WTC11 (cell line): Measurements from ENCODE around the gene SLC48A1. TPM values are rescaled to one million over a fixed set of nuclear protein-coding genes. Genes with fewer than 3 reads are reported as not detected.

Experiments
- ATF1 ChIP-seq: sonication (generic); formaldehyde crosslinking; IDR thresholded peaks from 2 replicates; pipeline ENCODE4 v1.8.1; 2023; ENCODE audit warnings: mild to moderate bottlenecking, moderate library complexity, missing genetic modification reagents
- ATF3 ChIP-seq: sonication (generic); formaldehyde crosslinking; conservative IDR thresholded peaks from 2 replicates; pipeline ENCODE4 v1.8.1; 2022; ENCODE audit warnings: mild to moderate bottlenecking, missing genetic modification reagents
- E2F4 ChIP-seq: sonication (generic); formaldehyde crosslinking; IDR thresholded peaks from 2 replicates; pipeline ENCODE4 v1.8.1; 2022; ENCODE audit warnings: low read depth, mild to moderate bottlenecking, moderate library complexity, missing genetic modification reagents, borderline replicate concordance
- E2F5 ChIP-seq: sonication (generic); formaldehyde crosslinking; IDR thresholded peaks from 2 replicates; pipeline ENCODE4 v1.8.1; 2022; ENCODE audit warnings: mild to moderate bottlenecking, moderate library complexity, missing genetic modification reagents
- ERG ChIP-seq: fragments of 250-450 bp; sonication (Bioruptor Pico); IDR thresholded peaks from 2 replicates; pipeline ENCODE4 v1.8.0; 2021; ENCODE audit warnings: mild to moderate bottlenecking
- FOXK1 ChIP-seq: sonication (generic); formaldehyde crosslinking; IDR thresholded peaks from 2 replicates; pipeline ENCODE4 v1.8.0; 2022; ENCODE audit warnings: mild to moderate bottlenecking, moderate library complexity, missing genetic modification reagents
- FOXP1 ChIP-seq: sonication (generic); formaldehyde crosslinking; IDR thresholded peaks from 2 replicates; pipeline ENCODE4 v1.8.0; 2022; ENCODE audit warnings: missing genetic modification reagents, mild to moderate bottlenecking, moderate library complexity, borderline replicate concordance
- HMGA2 ChIP-seq: fragments of 250-450 bp; sonication (Bioruptor Pico); IDR thresholded peaks from 2 replicates; pipeline ENCODE4 v1.4.0; 2021; ENCODE audit warnings: mild to moderate bottlenecking, moderate library complexity
- IRF1 ChIP-seq: sonication (generic); formaldehyde crosslinking; IDR thresholded peaks from 2 replicates; pipeline ENCODE4 v1.8.0; 2023; ENCODE audit warnings: missing genetic modification reagents
- IRF2 ChIP-seq: sonication (generic); formaldehyde crosslinking; IDR thresholded peaks from 2 replicates; pipeline ENCODE4 v1.8.0; 2022; ENCODE audit warnings: low read depth, missing genetic modification reagents, borderline replicate concordance
- JAZF1 ChIP-seq: fragments of 250-450 bp; sonication (Bioruptor Pico); IDR thresholded peaks from 2 replicates; pipeline ENCODE4 v1.9.0; 2021; ENCODE audit warnings: moderate library complexity, mild to moderate bottlenecking, inconsistent platforms
- MYBL2 ChIP-seq: sonication (generic); formaldehyde crosslinking; IDR thresholded peaks from 2 replicates; pipeline ENCODE4 v1.8.1; 2023; ENCODE audit warnings: mild to moderate bottlenecking, moderate library complexity, missing genetic modification reagents
- NR2C2 ChIP-seq: sonication (generic); formaldehyde crosslinking; IDR thresholded peaks from 2 replicates; pipeline ENCODE4 v1.8.0; 2022; ENCODE audit warnings: mild to moderate bottlenecking, missing genetic modification reagents
- PREB ChIP-seq: sonication (generic); formaldehyde crosslinking; IDR thresholded peaks from 2 replicates; pipeline ENCODE4 v1.8.1; 2022; ENCODE audit warnings: mild to moderate bottlenecking, missing genetic modification reagents, moderate library complexity, borderline replicate concordance
- TEAD1 ChIP-seq: sonication (generic); formaldehyde crosslinking; IDR thresholded peaks from 2 replicates; pipeline ENCODE4 v1.8.0; 2022; ENCODE audit warnings: mild to moderate bottlenecking, missing genetic modification reagents
- TEAD4 ChIP-seq: sonication (generic); formaldehyde crosslinking; IDR thresholded peaks from 2 replicates; pipeline ENCODE4 v1.8.0; 2022; ENCODE audit warnings: mild to moderate bottlenecking, missing genetic modification reagents
- TP53 ChIP-seq: sonication (generic); formaldehyde crosslinking; IDR thresholded peaks from 2 replicates; pipeline ENCODE4 v1.8.1; 2023; ENCODE audit warnings: mild to moderate bottlenecking, missing genetic modification reagents
- USF1 ChIP-seq: sonication (generic); formaldehyde crosslinking; IDR thresholded peaks from 2 replicates; pipeline ENCODE4 v1.8.0; 2022; ENCODE audit warnings: mild to moderate bottlenecking, missing genetic modification reagents
- ZBTB21 ChIP-seq: sonication (generic); formaldehyde crosslinking; IDR thresholded peaks from 2 replicates; pipeline ENCODE4 v1.8.1; 2023; ENCODE audit warnings: mild to moderate bottlenecking, missing genetic modification reagents, borderline replicate concordance
- ZBTB43 ChIP-seq: sonication (generic); formaldehyde crosslinking; IDR thresholded peaks from 2 replicates; pipeline ENCODE4 v1.8.1; 2023; ENCODE audit warnings: mild to moderate bottlenecking, missing genetic modification reagents
- ZMAT4 ChIP-seq: fragments of 250-450 bp; sonication (Bioruptor Pico); IDR thresholded peaks from 2 replicates; pipeline ENCODE4 v1.9.0; 2021; ENCODE audit warnings: mild to moderate bottlenecking
- ZNF121 ChIP-seq: sonication (generic); formaldehyde crosslinking; IDR thresholded peaks from 2 replicates; pipeline ENCODE4 v1.8.0; 2023; ENCODE audit warnings: missing genetic modification reagents
- ZNF263 ChIP-seq: sonication (generic); formaldehyde crosslinking; IDR thresholded peaks from 2 replicates; pipeline ENCODE4 v1.8.1; 2022; ENCODE audit warnings: low read depth, mild to moderate bottlenecking, moderate library complexity, missing genetic modification reagents
- ZNF281 ChIP-seq: sonication (generic); formaldehyde crosslinking; IDR thresholded peaks from 2 replicates; pipeline ENCODE4 v1.8.0; 2023; ENCODE audit warnings: mild to moderate bottlenecking, missing genetic modification reagents
- ZNF317 ChIP-seq: sonication (generic); formaldehyde crosslinking; IDR thresholded peaks from 2 replicates; pipeline ENCODE4 v1.8.1; 2023; ENCODE audit warnings: low read depth, mild to moderate bottlenecking, moderate library complexity, missing genetic modification reagents, borderline replicate concordance
- ZSCAN18 ChIP-seq: fragments of 250-450 bp; sonication (Bioruptor Pico); IDR thresholded peaks from 2 replicates; pipeline ENCODE4 v2.1.2; 2022; ENCODE audit warnings: mild to moderate bottlenecking, moderate library complexity
- total RNA-seq: library from RNA; stranded (reverse); gene quantifications from 3 replicates; pipeline ENCODE4 v1.2.3, GENCODE V29; 2021

Gene SLC48A1
- total RNA-seq, 1 experiment from 2014 or later, result 13.8 TPM

- TF ChIP-seq ZNF281 (CRISPR knock-in tag) (no peak), E2F5 (CRISPR knock-in tag) (no peak), NR2C2 (CRISPR knock-in tag) (no peak), IRF1 (CRISPR knock-in tag) (no peak), E2F4 (CRISPR knock-in tag) (0 out of 2 replicates have a peak, but pooled peaks have one; percentile 39), TEAD1 (no peak), FOXP1 (CRISPR knock-in tag) (peak; percentile 74), USF1 (CRISPR knock-in tag) (no peak), ERG (CRISPR knock-in tag) (no peak), ZSCAN18 (CRISPR knock-in tag) (no peak), HMGA2 (no peak), ZNF121 (CRISPR knock-in tag) (no peak), ATF1 (CRISPR knock-in tag) (no peak), ZNF263 (no peak), JAZF1 (CRISPR knock-in tag) (no peak), ZBTB21 (no peak), ZBTB43 (CRISPR knock-in tag) (no peak), TEAD4 (CRISPR knock-in tag) (no peak), MYBL2 (CRISPR knock-in tag) (0 out of 2 replicates have a peak, but pooled peaks have one; percentile 18), TP53 (CRISPR knock-in tag) (no peak), PREB (no peak), FOXK1 (CRISPR knock-in tag) (peak; percentile 69; the same call in 1 of the 2 replicates), ZNF317 (CRISPR knock-in tag) (no peak), IRF2 (CRISPR knock-in tag) (no peak), ATF3 (CRISPR knock-in tag) (no peak), ZMAT4 (CRISPR knock-in tag) (no peak)
These were observed 47.0 kb downstream of the SLC48A1 start, which contains the start of gene HDAC7 (continued) for GRCh38 chr12:47819896-47820630.
